Stomach (tissue), 9 donors: ENCODE measurements around the gene SH3TC1. TPM values are rescaled to one million over a fixed set of nuclear protein-coding genes. Genes with fewer than 3 reads are reported as not detected.

Experiments
- DNase-seq, 2 donors: peaks; one replicate each; pipeline versions ENCODE4 v3.0.0 to v3.0.0-alpha.2; 2013 to 2019
- H3K27ac ChIP-seq, 5 donors: fragments of 200-600 bp in 4 of 5; sonication (generic) in 4 of 5; one replicate each; pipeline ENCODE4 v1.5.1; 2013 to 2019; ENCODE audit warnings: mild to moderate bottlenecking in 1 of 5, moderate library complexity in 1 of 5
- H3K27me3 ChIP-seq, 3 donors: fragments of 200-600 bp; sonication (generic); one replicate each; pipeline ENCODE4 v1.5.1; 2017 to 2019; ENCODE audit warnings: mixed run types in 1 of 3
- H3K36me3 ChIP-seq, 4 donors: fragments of 200-600 bp; sonication (generic); 1 replicate in 3 of 4; 2 replicates in 1 of 4; pipeline ENCODE4 v1.5.1; 2016 to 2019
- H3K4me1 ChIP-seq, 4 donors: fragments of 200-600 bp; sonication (generic); one replicate each; pipeline ENCODE4 v1.5.1; 2016 to 2019
- H3K4me3 ChIP-seq, 4 donors: fragments of 200-600 bp; sonication (generic) in 3 of 4; one replicate each; pipeline ENCODE4 v1.5.1; 2016 to 2019; ENCODE audit warnings: mild to moderate bottlenecking in 1 of 4
- H3K9me3 ChIP-seq, 4 donors: fragments of 200-600 bp; sonication (generic); one replicate each; pipeline ENCODE4 v1.5.1; 2016 to 2019
- EP300 ChIP-seq: sonication (generic); formaldehyde crosslinking; IDR thresholded peaks from one replicate; pipeline ENCODE4 v1.6.1; 2017; ENCODE audit warnings: antibody characterized with exemption
- POLR2A ChIP-seq, 4 donors: fragments of 450-650 bp; IDR thresholded peaks; one replicate each; pipeline ENCODE4 v1.6.1; 2016; ENCODE audit warnings: antibody characterized with exemption in 4 of 4, control low read depth in 2 of 4, mild to moderate bottlenecking in 1 of 4, moderate library complexity in 1 of 4
- POLR2AphosphoS5 ChIP-seq, 3 donors: sonication (generic); formaldehyde crosslinking; IDR thresholded peaks; one replicate each; pipeline ENCODE4 v1.6.1; 2016; ENCODE audit warnings: antibody characterized with exemption in 3 of 3
- WGBS, 5 donors: extraction: QIAGEN DNeasy Blood & Tissue Kit in 3 of 5; methylation state at CpG; one replicate each; pipeline versions ENCODE4 v1.1.5 to v1.1.7; 2013 to 2018; 5-methylcytosine and 5-hydroxymethylcytosine counted together
- intact Hi-C: fragments of 100-400 bp; cut with DNase I; formaldehyde crosslinking; loops from one replicate; pipeline ENCODE4 v1.15.1; 2023; ENCODE audit warnings: low total_unique reads
- polyA plus RNA-seq, 3 donors: library from polyadenylated mRNA; stranded (reverse); fragments of 200-250 nt; gene quantifications; one replicate each; pipeline ENCODE4 v1.2.3, GENCODE V29; 2013
- total RNA-seq, 5 donors: library from RNA; depleted of rRNA; stranded (reverse); fragments of >200 nt; gene quantifications; one replicate each; pipeline versions ENCODE4 v1.1.0 to v1.2.3, GENCODE V29; 2014 to 2016
- TF ChIP-seq, protein P1 (sequence below), 7 experiments: fragments of 450-650 bp in 4 of 7; fragments of 200-600 bp in 3 of 7; sonication (generic) in 3 of 7; IDR thresholded peaks; one replicate each; pipeline ENCODE4 v1.5.1; 2016 to 2019; ENCODE audit warnings: antibody characterized with exemption in 7 of 7, control low read depth in 2 of 7, mild to moderate bottlenecking in 1 of 7
- donor health status: healthy with polysubstance abuse.
- donor health status: Bipolar disorder and iron deficiency.
- donor health status: healthy.

The SH3TC1 gene
- total and polyA plus RNA-seq, 8 donors = 12.0 to 96.2 (median 27.9) TPM

GRCh38 chr4:8282134-8282641 lies 83.1 kb downstream of the SH3TC1 start:
- no peaks in the 10 kb centered on the region for H3K27me3 ChIP-seq
- H3K36me3 ChIP-seq = peaks cover 0 to 5% (median 0%) of the 10 kb centered on the region in 4 donors
- intact Hi-C loops = no loop called here
- H3K4me1 ChIP-seq = peaks cover 9 to 32% (median 23%) of the 10 kb centered on the region in 4 donors
- peak overlapping the region in 2 of 5 donors; percentile 22 to 85 for H3K27ac ChIP-seq
- WGBS, 5 donors = 80 to 92% (median 88%) methylated on average over 4 to 14 of the region's 14 CpGs
- no peak overlapping the region for H3K4me3 ChIP-seq
- TF ChIP-seq EP300 (no peak), POLR2A (IDR thresholded peaks at IDR 0.05) (no peak), POLR2AphosphoS5 (IDR thresholded peaks at IDR 0.05) (no peak)
- TF ChIP-seq, protein P1, sequence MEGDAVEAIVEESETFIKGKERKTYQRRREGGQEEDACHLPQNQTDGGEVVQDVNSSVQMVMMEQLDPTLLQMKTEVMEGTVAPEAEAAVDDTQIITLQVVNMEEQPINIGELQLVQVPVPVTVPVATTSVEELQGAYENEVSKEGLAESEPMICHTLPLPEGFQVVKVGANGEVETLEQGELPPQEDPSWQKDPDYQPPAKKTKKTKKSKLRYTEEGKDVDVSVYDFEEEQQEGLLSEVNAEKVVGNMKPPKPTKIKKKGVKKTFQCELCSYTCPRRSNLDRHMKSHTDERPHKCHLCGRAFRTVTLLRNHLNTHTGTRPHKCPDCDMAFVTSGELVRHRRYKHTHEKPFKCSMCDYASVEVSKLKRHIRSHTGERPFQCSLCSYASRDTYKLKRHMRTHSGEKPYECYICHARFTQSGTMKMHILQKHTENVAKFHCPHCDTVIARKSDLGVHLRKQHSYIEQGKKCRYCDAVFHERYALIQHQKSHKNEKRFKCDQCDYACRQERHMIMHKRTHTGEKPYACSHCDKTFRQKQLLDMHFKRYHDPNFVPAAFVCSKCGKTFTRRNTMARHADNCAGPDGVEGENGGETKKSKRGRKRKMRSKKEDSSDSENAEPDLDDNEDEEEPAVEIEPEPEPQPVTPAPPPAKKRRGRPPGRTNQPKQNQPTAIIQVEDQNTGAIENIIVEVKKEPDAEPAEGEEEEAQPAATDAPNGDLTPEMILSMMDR (IDR thresholded peaks at IDR 0.05) = no peak
- no peak for DNase-seq
- no peaks in the 10 kb centered on the region for H3K9me3 ChIP-seq

GRCh38 chr4:8282742-8283141 lies 83.7 kb downstream of the SH3TC1 start:
- intact Hi-C loops = no loop called here
- no peaks in the 10 kb centered on the region for H3K27me3 ChIP-seq
- no peaks in the 10 kb centered on the region for H3K9me3 ChIP-seq
- TF ChIP-seq EP300 (no peak), POLR2AphosphoS5 (IDR thresholded peaks at IDR 0.05) (no peak)
- TF ChIP-seq, protein P1 (IDR thresholded peaks at IDR 0.05) = no peak
- no peak overlapping the region for H3K4me3 ChIP-seq
- WGBS, 5 donors = 85 to 95% (median 90%) methylated on average over 14 of the region's 14 CpGs
- H3K27ac ChIP-seq = peak overlapping the region in 1 of 5 donors; percentile 85
- H3K36me3 ChIP-seq = peaks cover 0 to 6% (median 0%) of the 10 kb centered on the region in 4 donors
- peaks cover 9 to 27% (median 17%) of the 10 kb centered on the region in 4 donors for H3K4me1 ChIP-seq
- no peak for DNase-seq

- Histone ChIP-seq H3K27me3 (no peaks in the 10 kb centered on the region), H3K36me3 (peaks cover 0 to 6% (median 0%) of the 10 kb centered on the region in 4 donors), H3K4me3 (no peak overlapping the region), H3K9me3 (no peaks in the 10 kb centered on the region), H3K4me1 (peaks cover 9 to 23% (median 15%) of the 10 kb centered on the region in 4 donors), H3K27ac (peak overlapping the region in 1 of 5 donors; percentile 37)
- WGBS, 5 donors = 76 to 91% (median 78%) methylated on average over 10 of the region's 10 CpGs
- intact Hi-C loops = no loop called here
- DNase-seq = no peak
- TF ChIP-seq POLR2A (IDR thresholded peaks at IDR 0.05) (no peak), POLR2AphosphoS5 (IDR thresholded peaks at IDR 0.05) (no peak), EP300 (no peak)
- TF ChIP-seq, protein P1 (IDR thresholded peaks at IDR 0.05) = no peak
Observed at GRCh38 chr4:8283161-8283560, 84.1 kb downstream of the SH3TC1 start.

DNA sequence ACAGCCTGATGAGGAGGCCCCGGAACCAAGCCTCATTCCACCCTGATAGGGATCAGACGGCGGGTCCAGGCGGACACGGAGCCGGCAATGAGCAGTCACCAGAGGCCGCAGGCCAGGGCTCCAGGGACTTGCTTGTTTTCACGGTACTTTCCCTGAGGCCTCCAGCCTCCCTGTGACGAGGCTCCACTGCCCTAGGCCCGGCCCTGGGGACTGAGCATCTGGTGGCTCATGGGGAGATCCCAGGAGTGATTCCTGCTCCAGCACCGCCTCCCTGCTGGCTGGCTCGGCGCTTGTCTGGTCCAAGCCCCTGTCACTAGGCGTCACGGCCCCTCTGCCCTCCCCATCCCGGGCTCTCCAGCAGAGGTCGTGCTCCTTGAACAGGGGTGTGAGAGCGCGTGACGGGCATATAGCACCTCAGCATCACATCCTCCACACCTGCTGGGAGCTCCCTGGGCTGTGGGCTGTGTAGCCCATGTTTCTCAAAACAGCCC lies 84.6 kb downstream of the SH3TC1 start:
- Histone ChIP-seq H3K27me3 (no peaks in the 10 kb centered on the region), H3K4me1 (peaks cover 4 to 17% (median 10%) of the 10 kb centered on the region in 4 donors), H3K9me3 (no peaks in the 10 kb centered on the region), H3K4me3 (no peak overlapping the region), H3K27ac (peak overlapping the region in 1 of 5 donors; percentile 37), H3K36me3 (peaks cover 0 to 6% (median 0%) of the 10 kb centered on the region in 4 donors)
- no peak for DNase-seq
- TF ChIP-seq, protein P1 (IDR thresholded peaks at IDR 0.05) = no peak
- no peak for TF ChIP-seq POLR2AphosphoS5 (IDR thresholded peaks at IDR 0.05)
- no peak for TF ChIP-seq POLR2A (IDR thresholded peaks at IDR 0.05)
- no peak for TF ChIP-seq EP300
- intact Hi-C loops = no loop called here
- WGBS, 5 donors = 69 to 79% (median 74%) methylated on average over 16 to 20 of the region's 20 CpGs
